DLD1 (cell line): ENCODE data around the gene HERC4.

Experiments used
- in situ Hi-C: cut with HindIII; loops from 2 replicates; pipeline ENCODE4 v1.10.0; 2017; ENCODE audit warnings: low sequenced_read_pairs

Gene HERC4, protein sequence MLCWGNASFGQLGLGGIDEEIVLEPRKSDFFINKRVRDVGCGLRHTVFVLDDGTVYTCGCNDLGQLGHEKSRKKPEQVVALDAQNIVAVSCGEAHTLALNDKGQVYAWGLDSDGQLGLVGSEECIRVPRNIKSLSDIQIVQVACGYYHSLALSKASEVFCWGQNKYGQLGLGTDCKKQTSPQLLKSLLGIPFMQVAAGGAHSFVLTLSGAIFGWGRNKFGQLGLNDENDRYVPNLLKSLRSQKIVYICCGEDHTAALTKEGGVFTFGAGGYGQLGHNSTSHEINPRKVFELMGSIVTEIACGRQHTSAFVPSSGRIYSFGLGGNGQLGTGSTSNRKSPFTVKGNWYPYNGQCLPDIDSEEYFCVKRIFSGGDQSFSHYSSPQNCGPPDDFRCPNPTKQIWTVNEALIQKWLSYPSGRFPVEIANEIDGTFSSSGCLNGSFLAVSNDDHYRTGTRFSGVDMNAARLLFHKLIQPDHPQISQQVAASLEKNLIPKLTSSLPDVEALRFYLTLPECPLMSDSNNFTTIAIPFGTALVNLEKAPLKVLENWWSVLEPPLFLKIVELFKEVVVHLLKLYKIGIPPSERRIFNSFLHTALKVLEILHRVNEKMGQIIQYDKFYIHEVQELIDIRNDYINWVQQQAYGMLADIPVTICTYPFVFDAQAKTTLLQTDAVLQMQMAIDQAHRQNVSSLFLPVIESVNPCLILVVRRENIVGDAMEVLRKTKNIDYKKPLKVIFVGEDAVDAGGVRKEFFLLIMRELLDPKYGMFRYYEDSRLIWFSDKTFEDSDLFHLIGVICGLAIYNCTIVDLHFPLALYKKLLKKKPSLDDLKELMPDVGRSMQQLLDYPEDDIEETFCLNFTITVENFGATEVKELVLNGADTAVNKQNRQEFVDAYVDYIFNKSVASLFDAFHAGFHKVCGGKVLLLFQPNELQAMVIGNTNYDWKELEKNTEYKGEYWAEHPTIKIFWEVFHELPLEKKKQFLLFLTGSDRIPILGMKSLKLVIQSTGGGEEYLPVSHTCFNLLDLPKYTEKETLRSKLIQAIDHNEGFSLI

DNA sequence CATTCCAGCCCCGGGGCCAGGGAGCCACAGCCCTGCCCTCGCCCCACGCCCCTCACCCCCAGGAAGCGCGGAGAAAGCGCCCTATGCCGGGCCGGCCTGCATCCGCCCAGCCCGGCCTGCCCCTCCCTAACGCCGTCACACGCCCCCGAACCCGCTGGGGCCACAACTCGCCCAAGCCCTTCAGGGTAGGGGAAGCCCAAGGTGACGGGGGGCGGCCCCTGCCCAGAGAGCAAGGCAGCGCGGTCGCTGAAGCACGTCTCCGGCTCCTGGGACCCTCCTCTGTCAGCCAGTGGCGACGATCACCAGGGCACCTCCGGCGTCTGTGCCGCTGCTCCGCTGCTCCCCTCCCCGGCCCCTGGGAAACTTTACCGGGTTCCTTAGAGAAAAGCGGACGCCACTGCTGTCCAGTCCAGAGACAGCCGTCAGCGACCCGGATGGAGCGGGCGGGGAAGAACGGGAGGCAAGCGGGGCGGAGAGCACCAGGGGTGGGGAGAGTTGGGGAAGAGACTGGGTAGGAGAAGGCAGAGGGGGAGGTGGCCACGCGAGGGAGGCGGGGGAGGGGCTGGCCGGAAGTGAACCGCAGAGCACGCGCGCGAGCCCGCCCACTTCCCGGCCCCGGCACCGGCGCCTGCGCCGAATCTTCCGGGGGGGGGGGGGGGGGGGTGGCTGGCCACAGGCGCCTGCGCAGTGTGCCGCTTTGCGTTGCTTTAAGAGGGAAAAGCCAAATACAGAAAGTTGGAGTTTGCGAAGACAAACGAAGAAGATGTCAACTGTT is at the start of gene HERC4:
Gene HERC4, minus strand, starts transcription at position 509 of the 775 bp plus-strand sequence. CDS start 2,175 bp downstream, outside the sequence.
- in situ Hi-C loops: no loop called here

DNA sequence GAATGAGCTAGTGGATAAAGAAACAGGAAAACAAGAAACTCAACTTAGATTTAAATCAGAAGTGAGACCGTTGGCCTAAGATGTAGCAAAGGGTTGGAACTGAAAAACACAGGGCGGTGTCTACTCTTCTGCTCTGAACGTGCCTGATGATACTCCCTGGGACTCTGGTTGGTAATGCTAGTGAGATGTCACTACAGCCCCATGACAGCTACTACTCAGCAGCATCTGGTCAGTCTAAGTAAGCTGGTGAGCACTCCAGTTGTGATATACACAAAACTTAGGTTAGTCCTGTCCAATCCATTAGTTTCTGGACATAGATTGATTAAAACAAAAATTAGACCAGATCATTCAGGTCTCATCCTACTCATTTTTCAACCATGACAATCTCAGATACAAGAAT is 49.6 kb upstream of the HERC4 start:
- in situ Hi-C loops: no loop called here

DNA sequence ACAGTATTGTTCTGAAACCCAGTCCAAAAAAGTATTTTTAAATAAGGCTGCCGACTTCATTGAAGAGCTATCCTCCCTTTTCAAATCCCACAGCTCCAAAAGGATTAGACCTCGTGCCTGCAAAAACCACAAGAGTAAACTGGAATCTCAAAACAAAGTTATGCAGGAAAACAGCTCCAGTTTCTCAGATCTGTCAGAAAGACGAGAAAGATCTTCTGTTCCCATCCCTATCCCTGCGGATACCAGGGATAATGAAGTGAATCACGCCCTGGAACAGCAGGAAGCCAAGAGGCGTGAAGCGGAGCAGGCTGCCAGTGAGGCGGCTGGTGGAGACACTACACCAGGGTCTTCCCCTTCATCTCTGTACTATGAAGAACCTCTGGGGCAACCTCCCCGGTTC is 46.8 kb upstream of the HERC4 start:
- in situ Hi-C loops: no loop called here

DNA sequence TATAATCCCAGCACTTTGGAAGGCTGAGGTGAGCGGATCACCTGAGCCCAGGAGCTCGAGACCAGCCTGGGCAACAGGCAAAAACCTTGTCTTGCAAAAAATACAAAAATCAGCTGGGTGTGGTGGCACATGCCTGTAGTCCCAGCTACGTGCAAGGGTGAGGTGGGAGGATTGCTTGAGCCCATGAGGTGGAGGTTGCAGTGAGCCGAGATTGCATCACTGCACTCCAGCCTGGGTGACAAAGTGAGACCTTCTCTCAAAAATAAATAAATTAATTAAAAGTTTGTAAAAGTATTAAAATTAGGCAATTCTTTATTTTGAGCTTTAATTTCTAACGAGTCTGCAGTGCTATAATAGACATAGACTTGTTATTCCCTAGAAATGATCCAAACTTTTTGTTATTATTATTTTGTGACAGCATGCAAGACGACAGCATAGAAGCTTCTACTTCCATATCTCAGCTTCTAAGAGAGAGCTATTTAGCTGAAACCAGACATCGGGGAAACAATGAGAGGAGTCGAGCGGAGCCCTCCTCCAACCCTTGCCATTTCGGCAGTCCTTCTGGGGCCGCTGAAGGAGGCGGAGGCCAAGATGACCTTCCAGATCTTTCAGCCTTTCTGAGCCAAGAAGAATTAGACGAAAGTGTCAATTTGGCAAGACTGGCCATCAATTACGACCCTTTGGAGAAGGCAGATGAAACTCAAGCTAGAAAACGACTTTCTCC is 46.1 kb upstream of the HERC4 start:
- in situ Hi-C loops: no loop called here

DNA sequence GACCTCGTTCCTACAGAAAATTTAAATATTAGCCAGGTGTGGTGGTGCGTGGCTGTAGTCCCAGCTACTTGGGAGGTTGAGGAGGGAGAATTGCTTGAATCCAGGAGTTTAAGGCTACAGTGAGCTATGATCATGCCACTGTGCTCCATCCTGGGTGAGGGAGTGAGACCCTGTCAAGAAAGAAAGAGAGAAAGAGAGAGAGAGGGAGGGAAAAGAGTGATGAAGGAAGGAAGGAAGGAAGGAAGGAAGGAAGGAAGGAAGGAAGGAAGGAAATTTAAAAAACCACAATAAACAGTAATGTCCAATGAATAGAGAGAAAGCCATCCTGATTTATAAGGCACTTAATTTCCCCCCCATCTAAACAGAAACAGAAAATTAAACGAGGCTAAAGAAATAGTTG is 43.6 kb upstream of the HERC4 start:
- in situ Hi-C loops: no loop called here

DNA sequence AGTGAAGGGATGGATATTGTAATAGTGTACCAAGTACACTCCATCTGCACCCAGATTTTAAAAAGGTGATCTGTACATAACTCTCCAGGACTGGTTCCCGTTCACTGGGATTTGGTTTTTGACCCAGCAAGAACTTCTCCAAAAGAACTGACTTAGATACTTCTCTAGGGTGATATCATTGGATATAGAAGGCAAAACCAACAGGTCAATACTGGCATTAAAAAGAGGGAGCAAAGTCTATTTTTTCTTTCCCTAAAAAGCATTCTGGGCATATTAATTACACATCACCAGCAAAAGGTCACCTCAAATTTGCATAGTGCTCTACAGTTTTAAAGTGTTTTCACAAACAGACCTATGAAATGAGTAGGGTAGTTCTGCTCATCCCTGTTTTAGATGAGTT is 37.8 kb upstream of the HERC4 start:
- in situ Hi-C loops: no loop called here

DNA sequence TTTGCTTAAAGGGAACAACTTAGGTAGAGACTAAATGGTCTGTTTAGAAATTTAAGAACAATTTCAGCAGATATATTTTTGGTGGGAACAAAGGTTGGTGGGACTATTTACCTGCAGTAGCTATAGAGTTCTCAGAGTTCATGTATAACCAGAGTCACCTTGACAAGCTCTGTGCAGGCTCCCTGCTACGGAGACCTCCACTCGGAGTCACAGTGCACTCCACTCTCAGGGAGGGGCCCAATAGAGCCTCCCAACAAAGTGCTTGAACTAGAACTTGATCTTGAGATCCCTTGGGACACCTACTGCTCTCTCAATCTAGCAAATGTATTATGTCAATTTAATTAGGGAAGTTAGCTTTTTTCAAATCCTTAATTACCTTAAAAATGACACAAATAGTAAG is 36.5 kb upstream of the HERC4 start:
- in situ Hi-C loops: no loop called here

DNA sequence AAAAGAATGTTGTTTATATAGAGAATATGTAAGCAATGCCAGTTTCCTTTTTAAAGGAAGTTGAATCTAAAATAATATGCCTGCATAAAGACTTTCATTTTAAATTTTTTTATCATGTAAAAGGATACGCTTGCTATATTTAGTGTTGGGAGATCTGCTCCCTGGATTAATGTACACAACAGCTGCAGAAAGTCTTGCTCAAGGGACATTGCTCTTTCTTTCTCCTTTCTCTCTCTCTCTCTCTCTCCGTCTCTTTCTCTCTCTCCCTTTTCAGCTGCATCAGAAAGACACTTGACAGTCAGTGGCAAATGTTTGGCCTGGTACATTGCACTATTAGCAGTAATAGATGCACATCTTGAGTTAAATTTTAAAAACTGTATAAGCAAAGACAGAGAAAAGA is 34.9 kb upstream of the HERC4 start:
- in situ Hi-C loops: no loop called here

DNA sequence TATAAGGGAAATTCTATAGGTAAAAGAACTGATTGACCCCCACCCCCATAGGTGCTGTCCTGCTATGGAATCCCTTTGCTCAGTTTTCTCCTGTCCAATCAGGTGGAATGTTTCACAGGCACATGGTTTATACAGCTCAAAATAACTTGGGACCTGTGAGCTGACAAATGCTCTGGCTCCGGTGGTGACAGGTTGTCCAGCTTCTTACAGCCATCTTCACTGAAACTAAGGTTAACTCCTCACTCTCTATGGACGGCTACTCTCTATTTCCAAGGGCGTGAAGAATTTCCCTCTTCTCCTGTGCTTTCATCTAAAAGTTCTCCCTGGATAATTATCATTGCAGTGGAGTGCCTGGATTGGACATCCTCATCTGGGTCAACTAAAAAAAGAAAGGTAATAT is 34.2 kb upstream of the HERC4 start, which contains the start of gene MYPN:
Gene MYPN, plus strand, starts transcription at position 158 of the 400 bp plus-strand sequence. CDS start 11,951 bp downstream, outside the sequence.
- in situ Hi-C loops: no loop called here

DNA sequence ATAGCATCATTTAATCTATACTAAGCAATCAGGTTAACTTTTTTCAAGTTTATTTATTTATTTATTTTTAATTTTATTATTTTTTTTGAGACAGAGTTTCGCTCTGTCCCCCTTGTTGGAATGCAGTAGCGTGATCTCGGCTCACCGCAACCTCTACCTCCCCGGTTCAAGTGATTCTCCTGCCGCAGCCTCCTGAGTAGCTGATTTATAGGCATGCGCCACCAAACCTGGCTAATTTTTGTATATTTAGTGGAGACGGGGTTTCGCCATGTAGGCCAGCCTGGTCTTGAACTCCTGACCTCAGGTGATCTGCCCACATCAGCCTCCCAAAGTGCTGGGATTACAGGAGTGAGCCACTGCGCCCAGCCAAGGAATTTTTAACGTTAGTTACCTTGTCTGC is 33.6 kb upstream of the HERC4 start:
- in situ Hi-C loops: no loop called here

DNA sequence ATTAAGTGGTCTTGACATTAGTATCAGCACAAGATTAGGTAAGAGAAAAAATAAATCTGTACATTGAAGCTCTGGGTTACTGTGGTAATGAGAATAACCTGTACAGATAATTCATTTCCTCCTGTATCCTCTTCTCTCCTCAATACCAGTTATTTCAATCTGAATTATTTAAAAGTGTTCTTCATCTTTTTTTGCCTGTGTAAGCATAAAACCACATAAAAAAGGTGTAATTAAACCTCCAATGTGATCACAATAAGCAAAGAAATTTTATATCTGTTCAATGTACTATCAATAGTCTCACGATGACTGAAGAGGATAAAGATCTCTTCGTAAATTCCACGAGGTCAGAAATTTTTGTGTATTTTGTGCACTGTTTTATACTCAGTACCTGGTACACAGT is 33.0 kb upstream of the HERC4 start:
- in situ Hi-C loops: no loop called here

DNA sequence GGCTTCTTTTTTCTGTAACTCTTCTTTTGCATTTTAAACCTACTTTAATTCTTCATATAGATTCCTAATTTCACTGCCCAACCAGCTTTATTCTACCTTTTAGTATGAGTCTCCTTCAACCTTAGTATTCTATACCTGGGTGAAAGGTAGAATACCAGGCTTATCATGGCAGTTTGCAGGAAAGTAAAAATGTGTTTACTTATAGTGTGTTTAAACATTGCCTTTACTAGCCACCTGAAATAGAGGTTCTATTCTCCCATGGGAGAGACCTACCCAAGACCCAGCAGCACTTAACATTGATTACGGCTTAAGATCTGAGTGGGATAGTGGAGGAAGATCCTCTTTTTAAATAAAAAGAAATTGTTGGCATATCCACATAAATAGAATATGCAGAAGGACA is 32.6 kb upstream of the HERC4 start:
- in situ Hi-C loops: no loop called here

DNA sequence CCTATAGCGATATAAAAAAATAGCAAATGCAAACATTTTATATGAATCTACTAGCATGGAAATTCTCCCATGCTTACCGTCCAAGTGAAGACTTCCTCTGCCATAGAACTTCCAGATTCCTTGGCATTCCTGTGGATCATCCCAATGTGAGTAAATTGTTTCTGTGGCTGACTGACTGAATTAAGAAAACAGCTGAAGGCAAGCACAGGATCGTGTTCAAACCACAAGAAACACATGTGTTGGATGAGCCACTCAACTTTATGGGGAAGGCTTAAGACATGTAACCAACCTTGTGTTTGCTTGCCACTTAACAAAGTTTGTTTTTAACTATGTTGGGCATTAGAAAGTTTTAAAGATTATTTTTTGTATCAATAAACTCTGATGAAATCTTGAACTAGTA is 31.6 kb upstream of the HERC4 start:
- in situ Hi-C loops: no loop called here

DNA sequence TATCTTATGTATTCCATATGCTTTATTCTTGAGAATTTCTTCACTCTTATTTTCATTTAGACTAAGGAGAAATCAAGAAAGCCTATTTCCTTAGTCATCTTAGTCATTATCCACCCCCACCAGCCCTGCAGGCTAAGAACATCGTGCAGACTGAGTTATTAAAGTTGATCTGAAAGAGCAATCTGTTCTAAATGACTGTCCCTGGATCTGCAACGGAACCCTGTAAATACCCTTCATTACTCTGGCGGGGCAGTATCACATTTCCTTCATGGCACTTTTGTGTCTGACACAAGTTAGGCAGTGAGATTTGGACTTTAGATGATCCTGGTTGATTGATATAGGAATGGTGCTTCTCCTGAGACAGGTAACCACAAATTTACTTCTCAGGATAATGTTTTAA is 30.7 kb upstream of the HERC4 start:
- in situ Hi-C loops: no loop called here

DNA sequence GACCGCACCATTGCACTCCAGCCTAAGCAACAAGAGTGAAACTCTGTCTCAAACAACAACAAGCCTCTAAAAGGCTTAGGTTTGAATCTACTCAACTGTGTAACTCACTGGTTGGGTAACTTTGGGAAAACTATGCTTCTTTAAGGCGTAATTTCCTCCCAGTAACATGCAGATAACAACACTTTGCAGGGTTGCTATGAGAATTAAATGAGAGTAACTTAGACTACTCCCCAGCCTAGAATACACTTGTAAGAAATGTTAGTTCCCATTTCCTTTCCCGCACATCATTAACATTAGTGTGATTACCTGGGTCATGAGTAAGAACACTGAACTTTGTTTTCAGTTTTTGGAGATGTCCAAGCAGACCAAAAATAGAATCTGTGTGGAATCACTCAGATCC is 28.8 kb upstream of the HERC4 start:
- in situ Hi-C loops: no loop called here

DNA sequence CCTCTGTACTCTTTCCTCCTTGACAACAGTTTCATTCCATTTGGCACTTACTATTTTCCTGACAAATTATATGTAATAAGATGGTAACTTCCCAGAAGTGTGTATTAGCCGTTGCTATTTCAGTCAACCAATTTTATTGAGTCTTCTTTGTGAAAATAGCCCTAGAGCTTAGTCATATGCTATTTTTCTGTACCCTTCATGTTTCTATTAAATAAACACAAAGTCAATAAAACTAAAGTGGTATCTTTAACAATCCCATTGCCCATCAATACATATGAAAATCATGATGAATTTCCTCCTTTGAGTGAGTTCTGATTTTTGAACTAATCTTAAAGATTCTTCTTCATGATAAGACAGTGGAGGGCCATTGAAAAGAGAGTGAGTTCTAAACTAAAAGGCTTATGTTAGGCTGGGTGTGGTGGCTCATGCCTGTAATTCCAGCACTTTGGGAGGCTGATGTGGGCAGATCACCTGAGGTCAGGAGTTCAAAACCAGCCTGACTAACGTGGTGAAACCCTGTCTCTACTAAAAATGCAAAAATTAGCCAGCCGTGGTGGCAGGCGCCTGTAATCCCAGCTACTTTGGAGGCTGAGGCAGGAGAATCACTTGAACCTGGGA is 28.3 kb upstream of the HERC4 start:
- in situ Hi-C loops: no loop called here

DNA sequence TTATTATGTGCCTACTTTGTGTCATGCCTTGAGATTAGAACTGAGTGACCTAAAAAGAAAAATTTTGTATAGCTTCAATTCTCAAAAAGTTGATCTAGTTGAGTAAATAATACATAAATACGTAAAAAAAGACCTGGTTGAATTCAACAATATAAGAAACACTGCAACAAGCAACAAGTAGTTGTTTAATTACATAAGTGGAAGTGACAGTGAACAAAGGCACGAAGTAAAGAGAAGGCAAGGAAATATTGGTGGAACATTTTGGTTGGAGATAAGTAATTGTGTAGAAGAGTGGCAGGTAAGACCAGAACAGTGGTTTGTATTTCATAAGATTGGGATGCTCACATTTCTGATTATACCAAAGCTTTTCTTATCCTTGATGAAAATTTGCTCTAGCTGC is 26.0 kb upstream of the HERC4 start:
- in situ Hi-C loops: no loop called here

DNA sequence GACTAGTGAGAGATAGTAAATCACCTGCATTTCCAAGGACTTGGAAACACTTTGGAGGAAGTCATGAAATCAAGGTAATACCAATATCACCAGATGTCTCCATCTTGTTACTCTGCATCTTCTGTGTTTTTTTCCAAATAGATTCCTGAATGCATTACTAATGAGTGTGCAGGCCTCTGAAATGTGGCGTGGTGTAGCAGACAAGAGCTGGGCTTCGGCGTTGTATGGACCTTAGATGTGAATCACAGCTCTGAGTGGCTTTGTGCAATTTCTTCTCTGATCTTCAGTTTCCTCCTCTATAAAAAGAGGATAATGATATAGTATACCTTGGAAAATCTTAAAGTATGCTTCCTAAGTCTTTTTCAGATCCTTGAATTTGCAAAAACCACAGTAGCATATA is 24.7 kb upstream of the HERC4 start:
- in situ Hi-C loops: no loop called here

DNA sequence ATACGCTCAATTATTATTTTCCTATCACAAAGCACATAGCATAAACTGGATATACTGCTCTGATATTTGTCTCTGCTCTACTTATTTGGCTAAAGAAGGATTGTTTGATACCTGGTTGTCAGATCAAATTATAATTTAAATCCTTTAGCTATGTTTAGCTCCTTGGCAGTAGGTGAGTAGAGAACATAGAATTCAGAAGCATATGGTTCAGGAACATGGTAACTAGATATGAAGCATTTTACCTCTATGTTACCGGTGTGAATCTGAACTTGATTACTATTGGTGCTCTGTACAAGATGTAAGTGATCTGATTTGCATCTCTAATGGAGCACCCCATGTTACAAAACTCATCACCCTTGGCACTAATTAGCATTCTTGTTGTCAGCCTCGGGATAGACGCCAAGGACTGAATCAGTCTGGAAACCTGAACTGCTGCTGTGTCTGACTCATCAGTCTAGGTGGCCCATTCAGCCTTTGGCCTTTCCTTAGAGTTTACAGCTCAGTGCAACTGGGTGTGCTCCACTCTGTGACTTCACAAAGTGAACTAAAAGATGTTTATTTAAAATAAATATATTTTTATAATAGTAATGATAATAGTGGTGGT is 21.9 kb upstream of the HERC4 start:
- in situ Hi-C loops: no loop called here
